Activated CD8-positive, alpha-beta memory T cell treated with anti-CD3 and anti-CD28 coated beads, Interleukin-2, amount 50 U/mL, for 1 hour (primary cell): Measurements from ENCODE around the gene TCP11L1.
"Not testable (repeated sequence)": the region's sequence is repeated elsewhere in the genome, so short reads cannot be mapped to it uniquely, and the experiment has no call there.

Experiments
- DNase-seq: peaks from one replicate; pipeline ENCODE4 v3.0.0-alpha.2; 2020; ENCODE audit errors: extremely low read depth

TCP11L1 gene

GRCh38 chr11:33065445-33066178 lies 26.2 kb downstream of the TCP11L1 start:
- peak; percentile 22 for DNase-seq

DNA sequence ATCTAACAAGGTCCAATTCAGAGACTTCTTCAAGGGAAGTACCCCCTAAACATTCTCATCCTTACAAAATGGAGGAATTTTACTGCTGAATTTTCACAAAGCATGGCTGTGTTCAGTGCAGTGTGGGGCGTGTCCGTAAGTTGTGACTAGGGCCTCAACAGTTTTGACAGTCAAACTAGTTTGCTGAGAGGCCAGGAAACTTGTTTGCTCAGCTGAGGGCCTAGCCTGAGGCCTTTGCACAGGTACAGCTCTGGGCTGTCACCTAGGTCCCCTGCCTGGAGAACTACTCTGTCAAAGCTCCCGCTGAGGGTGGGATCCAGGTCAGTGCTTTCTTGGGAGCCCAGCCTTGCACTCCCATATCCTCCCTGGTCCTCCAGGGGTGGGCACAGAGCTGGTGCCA lies 27.9 kb downstream of the TCP11L1 start:
- DNase-seq = no peak

- DNase-seq = no peak
Observed at GRCh38 chr11:33068611-33069340, 29.4 kb downstream of the TCP11L1 start.

GRCh38 chr11:33072465-33072864 lies 33.1 kb downstream of the TCP11L1 start:
- DNase-seq = no peak

DNA sequence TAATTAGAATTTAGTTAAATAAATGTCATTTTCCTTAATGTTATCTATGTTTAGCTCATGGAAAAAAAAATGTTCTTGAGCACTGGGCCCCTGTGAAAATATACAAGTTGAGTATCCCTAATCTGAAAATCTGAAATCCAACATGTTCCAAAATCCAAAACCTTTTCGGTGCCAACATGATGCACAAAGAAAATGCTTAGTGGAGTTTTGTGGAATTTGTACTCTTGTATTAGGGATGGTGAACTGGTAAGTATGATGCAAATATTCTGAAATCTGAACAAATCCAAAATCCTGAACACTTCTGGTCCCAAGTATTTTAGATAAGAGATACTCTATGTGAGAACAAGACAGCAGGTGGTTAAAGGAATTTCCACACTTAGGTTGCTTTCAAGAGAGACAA lies 44.5 kb downstream of the TCP11L1 start:
- DNase-seq = no peak

DNA sequence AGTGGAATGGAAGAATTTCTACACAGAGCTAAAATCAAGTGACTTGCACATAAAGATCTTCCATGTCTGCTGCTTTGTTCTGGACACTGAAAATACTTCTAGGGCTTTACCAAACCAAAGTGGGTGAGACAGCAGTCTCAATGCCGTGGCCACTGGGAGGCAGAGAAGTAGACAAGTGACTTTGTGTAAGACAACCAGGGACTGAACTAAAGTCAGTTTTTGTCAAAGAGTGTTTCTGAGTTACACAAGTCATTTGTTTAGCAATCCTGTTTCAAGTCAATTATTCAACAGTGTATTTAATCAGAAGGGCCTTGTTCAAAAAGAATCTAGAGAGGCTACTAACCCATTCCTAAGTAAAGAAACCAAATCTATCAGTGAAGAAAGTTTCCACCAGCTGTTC lies 46.6 kb downstream of the TCP11L1 start:
- DNase-seq = no peak

DNA sequence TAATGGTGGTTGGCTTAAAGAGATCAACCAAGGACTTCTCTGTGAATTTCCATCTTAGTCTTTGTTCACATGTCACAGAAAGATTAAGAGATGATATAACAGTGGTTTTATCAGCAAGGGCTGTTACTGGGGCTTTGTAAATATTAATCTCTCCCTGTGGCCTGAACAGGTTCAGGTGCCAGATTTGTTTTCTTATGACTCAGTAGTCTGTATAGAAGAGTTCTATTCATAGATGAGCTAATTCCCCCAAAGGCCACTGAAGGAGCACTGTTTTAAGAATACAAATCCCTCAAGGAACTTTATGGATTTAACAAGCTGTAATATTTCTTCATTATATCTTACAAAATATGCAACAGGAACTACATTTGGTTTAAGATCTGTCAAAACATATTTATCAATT lies 50.4 kb downstream of the TCP11L1 start:
- DNase-seq = no peak

- no peak for DNase-seq
Observed at GRCh38 chr11:33094157-33094556, 54.8 kb downstream of the TCP11L1 start.

- DNase-seq = no peak
Observed at GRCh38 chr11:33103836-33104235, 64.5 kb downstream of the TCP11L1 start.

DNA sequence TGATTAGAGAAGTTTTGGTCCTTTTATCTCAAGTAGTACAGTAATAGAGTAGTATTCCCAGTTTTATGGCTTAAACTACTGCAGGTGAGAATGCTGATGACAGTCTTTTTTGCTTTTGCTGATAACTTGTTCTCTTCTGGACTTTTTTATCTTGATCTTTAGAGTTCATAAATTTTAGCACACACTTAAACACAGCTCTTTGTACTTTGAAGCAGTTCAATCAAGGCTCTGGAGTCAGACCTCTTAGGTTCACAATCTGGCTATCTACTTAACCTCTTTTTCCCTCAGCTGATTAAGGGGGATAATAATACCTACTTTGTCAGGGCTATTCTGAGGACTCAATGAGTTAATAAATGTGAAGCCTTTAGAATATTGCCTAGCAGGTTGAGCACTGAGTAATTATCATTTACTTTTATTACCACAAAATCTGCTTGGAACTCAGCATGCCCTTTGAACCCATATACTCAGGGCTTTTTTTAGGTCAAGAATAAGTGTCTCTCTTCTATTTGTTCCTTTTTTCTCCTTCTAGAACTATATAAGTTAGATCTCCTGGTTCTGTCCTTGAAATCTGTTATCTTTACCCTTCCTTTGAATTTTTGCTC lies 70.0 kb downstream of the TCP11L1 start:
- DNase-seq = no peak

DNA sequence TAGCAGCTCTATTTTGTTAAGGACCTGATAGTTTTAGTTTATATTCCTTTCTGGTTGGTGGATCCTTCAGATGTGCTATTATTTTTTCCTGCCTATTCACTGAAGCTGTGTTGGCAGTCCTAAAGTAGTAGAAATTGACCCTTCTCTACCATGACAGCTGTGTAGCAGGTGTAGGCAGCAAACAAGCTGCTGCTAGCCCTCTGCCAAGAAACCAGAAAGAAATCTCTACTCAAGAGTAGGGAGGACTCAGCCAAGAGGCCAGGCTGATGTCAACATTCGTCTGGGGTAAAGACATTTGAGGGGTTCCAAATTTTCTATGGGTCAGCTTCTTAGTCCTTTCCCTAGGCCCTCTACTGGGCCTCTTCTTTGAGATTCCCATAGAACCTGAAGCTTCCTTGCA lies 70.7 kb downstream of the TCP11L1 start:
- no peak for DNase-seq

DNA sequence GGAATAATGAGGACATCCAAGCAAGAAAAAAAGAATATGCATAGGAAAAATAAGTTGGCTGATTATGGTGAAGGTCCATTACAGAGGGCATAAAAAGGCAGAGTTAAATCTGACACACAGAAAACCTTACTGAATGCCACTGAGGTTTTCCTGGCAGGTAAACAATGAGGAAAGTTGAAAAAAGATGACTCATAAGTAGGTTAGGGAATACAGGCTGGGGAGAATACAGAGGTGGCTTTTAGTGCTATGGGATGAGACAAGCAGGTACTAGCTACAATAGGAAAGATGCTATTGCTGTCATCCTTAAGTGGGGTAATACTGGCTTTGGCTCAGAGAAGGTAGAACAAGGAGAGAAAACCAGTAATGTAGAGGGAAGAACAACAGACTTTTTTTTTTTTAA lies 77.2 kb downstream of the TCP11L1 start:
- no peak for DNase-seq

GRCh38 chr11:33122696-33123095 lies 83.3 kb downstream of the TCP11L1 start:
- not testable (repeated sequence) for DNase-seq
